GM10266 (cell line): Measurements from ENCODE around the gene CHAT.

Experiments
- DNase-seq: peaks from one replicate; pipeline ENCODE4 v3.0.0; 2012; ENCODE audit errors: extremely low spot score
- TF ChIP-seq, protein P1 (sequence below): IDR thresholded peaks from 2 replicates; pipeline ENCODE4 v1.5.1; 2012; ENCODE audit warnings: mild to moderate bottlenecking, low read depth; ENCODE audit not compliant: control insufficient read depth, insufficient read depth; ENCODE audit errors: missing control alignments

The CHAT gene

DNA sequence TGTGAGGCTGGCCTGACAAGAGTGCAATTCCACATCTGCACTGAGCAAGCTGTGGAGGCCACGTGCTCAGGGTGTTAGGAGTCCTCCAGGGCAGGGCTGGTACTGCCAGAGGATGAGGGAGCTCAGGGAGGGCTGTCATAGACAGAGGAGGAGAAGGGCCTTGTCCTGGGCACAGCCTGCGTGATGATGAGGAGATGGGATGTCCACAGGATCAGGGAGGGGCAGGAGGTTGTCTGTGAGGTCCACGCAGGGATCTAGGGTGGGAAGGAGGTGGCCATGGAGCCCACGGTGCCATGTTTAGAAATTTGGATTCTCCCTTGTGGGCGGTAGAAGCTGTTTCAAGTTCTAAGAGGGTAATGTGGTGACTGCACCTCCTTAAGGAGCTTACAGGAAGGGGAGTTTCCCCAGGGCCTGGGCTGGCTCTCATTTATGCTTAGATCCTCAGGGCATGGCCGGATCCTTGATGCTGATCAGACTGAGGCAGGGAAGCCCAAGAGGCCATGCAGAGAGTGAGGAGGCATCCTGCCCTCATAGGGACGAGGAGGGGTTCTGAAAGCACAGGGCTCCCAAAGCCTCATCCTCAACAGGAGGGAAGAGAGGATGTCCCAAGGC is 30.3 kb downstream of the CHAT start:
- TF ChIP-seq, protein P1, sequence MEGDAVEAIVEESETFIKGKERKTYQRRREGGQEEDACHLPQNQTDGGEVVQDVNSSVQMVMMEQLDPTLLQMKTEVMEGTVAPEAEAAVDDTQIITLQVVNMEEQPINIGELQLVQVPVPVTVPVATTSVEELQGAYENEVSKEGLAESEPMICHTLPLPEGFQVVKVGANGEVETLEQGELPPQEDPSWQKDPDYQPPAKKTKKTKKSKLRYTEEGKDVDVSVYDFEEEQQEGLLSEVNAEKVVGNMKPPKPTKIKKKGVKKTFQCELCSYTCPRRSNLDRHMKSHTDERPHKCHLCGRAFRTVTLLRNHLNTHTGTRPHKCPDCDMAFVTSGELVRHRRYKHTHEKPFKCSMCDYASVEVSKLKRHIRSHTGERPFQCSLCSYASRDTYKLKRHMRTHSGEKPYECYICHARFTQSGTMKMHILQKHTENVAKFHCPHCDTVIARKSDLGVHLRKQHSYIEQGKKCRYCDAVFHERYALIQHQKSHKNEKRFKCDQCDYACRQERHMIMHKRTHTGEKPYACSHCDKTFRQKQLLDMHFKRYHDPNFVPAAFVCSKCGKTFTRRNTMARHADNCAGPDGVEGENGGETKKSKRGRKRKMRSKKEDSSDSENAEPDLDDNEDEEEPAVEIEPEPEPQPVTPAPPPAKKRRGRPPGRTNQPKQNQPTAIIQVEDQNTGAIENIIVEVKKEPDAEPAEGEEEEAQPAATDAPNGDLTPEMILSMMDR = no peak
- no peak for DNase-seq

DNA sequence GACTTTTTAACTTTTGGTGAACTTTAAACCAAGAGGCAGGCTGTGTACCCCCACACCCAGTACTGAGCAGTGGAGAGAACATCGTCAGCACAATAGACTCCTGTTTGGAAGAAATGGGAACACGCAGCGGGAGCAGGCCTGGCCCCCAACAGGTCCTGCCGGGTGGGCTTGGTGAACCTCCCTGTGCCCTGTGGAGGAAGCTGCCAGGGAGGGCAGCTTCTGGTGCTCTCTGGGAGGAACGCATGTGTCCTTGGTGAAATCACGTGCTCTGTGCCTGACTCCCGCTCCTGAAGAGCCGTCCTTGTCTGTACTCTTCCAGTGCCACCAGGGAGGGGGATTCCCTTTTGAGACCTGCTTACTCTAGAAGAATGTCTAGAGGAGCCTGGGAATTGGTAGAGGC is 31.6 kb downstream of the CHAT start:
- DNase-seq = no peak

DNA sequence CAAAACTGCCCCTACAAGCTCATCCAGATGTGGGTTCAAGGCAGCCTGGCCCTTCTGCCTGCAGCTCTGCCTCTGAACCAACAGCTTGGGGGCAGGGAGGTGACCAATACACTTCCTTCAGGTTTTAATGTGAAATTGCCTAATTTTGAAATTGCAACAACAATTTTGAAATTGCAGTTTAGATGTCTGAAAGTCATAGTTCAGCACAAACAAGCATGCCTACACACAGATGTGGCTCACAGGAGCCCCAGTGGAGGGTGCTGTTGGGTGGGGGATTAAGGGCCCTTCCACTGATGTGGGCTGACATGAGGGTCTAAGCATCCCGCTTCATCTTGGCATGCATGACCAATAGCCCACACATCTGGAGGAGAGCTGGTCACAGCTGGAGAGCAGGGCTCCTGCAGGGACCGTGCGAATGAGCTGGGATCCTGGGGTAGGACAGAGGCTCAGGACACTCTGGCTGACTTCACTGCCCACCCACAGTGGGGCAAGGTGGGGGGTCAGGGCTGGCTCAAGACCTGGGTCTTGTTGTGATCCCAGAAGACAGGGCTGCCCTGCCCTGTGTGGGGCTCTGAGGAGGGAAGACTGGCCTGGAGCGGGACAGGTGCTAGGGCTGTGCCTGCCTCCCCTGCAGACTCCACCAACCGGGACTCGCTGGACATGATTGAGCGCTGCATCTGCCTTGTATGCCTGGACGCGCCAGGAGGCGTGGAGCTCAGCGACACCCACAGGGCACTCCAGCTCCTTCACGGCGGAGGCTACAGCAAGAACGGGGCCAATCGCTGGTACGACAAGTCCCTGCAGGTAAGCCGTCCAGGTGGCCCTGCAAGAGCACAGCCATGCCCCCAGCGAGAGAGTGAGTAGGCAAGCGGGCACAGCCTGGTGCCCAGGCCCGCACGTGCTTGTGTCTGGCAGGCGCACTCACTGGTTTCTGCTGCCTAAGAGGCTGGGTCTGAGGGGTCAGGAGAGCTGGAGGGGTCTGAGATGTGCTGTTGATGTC is 32.3 kb downstream of the CHAT start:
- TF ChIP-seq, protein P1 = no peak
- DNase-seq = no peak

More for the DNA sequence above, 31.6 kb downstream of the CHAT start:
- TF ChIP-seq, protein P1 = no peak

DNA sequence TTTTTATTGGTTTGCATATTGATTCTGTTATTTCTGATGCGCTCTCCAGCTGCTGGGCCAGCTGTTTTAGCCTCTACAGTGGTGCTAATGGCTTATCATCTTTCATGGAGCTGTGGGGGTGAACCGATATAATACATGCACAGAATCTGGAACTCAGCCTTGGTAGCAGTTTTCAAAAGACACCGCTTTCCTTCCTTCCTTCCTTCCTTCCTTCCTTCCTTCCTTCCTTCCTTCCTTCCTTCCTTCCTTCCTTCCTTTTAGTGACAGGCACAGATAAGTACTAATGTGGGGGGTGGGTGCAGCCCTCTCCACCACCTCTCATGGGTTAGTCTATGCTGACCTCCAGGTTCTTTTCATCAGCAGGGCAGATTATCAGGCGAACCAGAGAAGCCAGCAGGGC is 33.7 kb downstream of the CHAT start:
- no peak for DNase-seq
- TF ChIP-seq, protein P1 = no peak

DNA sequence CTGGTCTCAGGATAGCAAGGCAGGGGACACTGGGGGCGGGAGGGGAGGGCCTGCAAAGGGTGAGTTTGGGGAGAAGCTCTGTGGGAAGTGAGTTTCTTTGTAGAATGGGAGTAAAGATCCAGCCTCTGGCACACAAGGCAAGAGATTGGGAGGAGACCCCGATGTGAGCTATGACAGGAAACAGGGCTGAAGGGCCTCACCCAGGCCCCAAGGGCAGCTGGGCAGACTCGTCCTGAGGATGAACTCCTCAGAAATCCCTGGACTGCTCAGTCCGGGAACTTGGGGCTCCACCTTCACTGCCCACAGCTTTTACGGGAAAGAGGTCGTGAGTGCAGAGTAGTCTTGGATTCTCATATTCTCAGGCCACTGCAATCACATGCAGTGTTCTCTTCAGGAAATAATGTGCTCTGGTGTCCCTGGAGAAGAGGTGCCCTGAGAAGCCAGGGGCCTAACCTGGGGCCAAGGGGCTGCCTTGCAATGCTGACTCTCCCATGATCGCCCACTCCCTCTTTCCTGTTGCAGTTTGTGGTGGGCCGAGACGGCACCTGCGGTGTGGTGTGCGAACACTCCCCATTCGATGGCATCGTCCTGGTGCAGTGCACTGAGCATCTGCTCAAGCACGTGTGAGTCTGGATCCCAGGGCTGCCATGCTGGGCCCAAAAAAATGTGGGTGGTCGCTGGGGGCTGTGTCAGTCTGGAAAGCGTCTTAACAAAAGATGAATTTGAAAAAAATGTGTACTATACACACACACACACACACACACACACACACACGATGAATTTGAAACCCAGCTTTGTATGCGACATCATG is 34.4 kb downstream of the CHAT start:
- DNase-seq = no peak
- TF ChIP-seq, protein P1 = no peak

DNA sequence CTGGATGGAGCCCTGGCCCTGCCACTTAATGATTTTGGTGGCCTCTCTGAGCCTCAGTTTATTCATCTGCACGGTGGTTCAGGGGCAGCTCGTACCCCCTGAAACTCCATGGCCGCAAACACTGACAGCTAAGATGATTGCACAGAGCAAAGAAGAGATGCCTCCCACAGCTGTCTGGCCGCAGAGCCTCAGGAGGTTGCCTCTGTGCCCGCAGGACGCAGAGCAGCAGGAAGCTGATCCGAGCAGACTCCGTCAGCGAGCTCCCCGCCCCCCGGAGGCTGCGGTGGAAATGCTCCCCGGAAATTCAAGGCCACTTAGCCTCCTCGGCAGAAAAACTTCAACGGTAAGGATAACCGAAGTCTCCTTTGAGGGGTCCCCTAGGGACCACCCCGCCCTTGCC is 35.5 kb downstream of the CHAT start:
- TF ChIP-seq, protein P1 = no peak
- peak; percentile 26 for DNase-seq
